ENCODE results near the gene CDK5RAP1.
A peak's percentile ranks its signal among the peaks of the same experiment; 100 is the strongest.

- peak; percentile 45; the same call in 1 of the 2 replicates for TF ChIP-seq CTCF (conservative IDR thresholded peaks at IDR 0.05; ENCODE audit: low read depth, low read length)
- no peak for TF ChIP-seq EZH2phosphoT487 (IDR thresholded peaks at IDR 0.05; ENCODE audit: borderline replicate concordance, low read length)
- no peak for TF ChIP-seq EZH2 (IDR thresholded peaks at IDR 0.05; ENCODE audit: low read length, unreplicated experiment)
These were observed 6.6 kb downstream of the CDK5RAP1 start for GRCh38 chr20:33394718-33395117.

Data from PC-3 (cell line).